PFSK-1 (cell line): Measurements from ENCODE around the gene PIK3R1.

Experiments used
- FOXP2 ChIP-seq: optimal IDR thresholded peaks from 2 replicates; pipeline ENCODE3; 2011; ENCODE audit warnings: borderline replicate concordance, control low read depth, inconsistent platforms; ENCODE audit not compliant: insufficient read depth; ENCODE audit errors: extremely low read length, extremely low read depth
- POLR2AphosphoS5 ChIP-seq: IDR thresholded peaks from 2 replicates; pipeline ENCODE4 v1.6.1; 2012; ENCODE audit warnings: low read depth, mild to moderate bottlenecking, control low read depth, low read length, moderate library complexity
- SIN3A ChIP-seq: IDR thresholded peaks from 2 replicates; pipeline ENCODE4 v1.6.1; 2012; ENCODE audit warnings: mild to moderate bottlenecking, low read length, moderate library complexity, borderline replicate concordance; ENCODE audit not compliant: insufficient read depth
- TAF1 ChIP-seq: IDR thresholded peaks from 2 replicates; pipeline ENCODE4 v1.6.1; 2012; ENCODE audit warnings: low read length, control low read depth, borderline replicate concordance; ENCODE audit not compliant: insufficient read depth
- TF ChIP-seq, protein P1 (sequence below), 2 experiments: IDR thresholded peaks; 2 replicates each; pipeline versions ENCODE4 v1.6.1 to v1.8.0; 2011 to 2012; ENCODE audit warnings: low read depth in 2 of 2, low read length in 2 of 2, control low read depth in 1 of 2, inconsistent platforms in 1 of 2, mild to moderate bottlenecking in 1 of 2, moderate library complexity in 1 of 2; ENCODE audit not compliant: insufficient read depth in 1 of 2

PIK3R1 gene

DNA sequence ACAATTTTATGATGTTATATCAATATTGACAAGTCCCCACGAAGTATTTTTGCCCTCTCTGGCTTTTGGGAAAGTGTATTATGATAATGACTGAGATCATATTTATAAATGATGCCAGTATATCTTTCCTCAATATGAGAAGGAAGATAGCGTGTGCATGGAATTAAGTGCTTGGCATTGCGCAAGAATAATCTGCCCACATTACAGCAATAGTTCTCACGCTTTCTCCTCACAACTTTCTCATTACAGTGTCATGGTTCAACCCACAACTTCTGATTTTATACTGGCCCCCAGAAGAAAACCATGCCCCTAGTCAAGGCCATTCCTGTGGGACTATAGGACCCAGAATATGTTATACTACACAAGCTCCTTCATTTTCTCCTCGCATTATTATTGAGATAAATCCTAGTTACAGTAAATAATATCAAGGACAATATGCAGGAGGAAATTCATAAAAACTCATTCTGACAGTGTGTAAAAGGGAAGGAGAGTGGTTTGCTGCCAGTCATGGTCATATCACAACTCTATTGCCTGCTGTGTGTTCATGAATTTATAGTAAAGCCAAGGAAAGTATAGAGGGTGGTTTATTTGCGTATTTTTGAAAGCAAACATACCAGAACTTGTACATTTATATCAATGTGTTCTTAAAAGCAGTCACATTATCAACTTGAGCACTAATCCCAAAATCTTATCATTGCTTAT, 114.1 kb downstream of the PIK3R1 start:
- TF ChIP-seq TAF1 (no peak), FOXP2 (no peak), POLR2AphosphoS5 (no peak), SIN3A (no peak)
- TF ChIP-seq, protein P1, sequence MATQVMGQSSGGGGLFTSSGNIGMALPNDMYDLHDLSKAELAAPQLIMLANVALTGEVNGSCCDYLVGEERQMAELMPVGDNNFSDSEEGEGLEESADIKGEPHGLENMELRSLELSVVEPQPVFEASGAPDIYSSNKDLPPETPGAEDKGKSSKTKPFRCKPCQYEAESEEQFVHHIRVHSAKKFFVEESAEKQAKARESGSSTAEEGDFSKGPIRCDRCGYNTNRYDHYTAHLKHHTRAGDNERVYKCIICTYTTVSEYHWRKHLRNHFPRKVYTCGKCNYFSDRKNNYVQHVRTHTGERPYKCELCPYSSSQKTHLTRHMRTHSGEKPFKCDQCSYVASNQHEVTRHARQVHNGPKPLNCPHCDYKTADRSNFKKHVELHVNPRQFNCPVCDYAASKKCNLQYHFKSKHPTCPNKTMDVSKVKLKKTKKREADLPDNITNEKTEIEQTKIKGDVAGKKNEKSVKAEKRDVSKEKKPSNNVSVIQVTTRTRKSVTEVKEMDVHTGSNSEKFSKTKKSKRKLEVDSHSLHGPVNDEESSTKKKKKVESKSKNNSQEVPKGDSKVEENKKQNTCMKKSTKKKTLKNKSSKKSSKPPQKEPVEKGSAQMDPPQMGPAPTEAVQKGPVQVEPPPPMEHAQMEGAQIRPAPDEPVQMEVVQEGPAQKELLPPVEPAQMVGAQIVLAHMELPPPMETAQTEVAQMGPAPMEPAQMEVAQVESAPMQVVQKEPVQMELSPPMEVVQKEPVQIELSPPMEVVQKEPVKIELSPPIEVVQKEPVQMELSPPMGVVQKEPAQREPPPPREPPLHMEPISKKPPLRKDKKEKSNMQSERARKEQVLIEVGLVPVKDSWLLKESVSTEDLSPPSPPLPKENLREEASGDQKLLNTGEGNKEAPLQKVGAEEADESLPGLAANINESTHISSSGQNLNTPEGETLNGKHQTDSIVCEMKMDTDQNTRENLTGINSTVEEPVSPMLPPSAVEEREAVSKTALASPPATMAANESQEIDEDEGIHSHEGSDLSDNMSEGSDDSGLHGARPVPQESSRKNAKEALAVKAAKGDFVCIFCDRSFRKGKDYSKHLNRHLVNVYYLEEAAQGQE (IDR thresholded peaks at IDR 0.05; ENCODE audit: insufficient read depth in 1 of 2, low read depth in 2 of 2, low read length in 2 of 2): no peak

DNA sequence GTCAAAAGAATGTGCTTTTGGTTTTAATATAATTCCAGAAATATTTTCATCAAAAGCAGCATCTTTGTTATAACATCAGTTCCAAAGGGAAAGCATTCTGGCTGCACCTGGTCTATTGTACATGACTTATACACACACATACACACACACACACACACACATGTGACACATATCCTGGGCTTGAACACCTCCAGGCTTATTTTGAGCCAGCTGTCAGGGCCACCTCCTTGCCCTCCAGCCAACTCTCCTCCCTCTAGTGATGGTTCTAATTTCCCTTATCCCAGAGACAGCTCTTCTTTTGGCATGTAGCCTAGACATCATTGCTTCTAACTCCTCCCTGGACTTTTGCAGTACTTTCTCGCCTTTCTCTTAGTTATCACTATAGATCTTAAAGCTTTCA, 115.0 kb downstream of the PIK3R1 start:
- TF ChIP-seq TAF1 (no peak), SIN3A (no peak), POLR2AphosphoS5 (no peak), FOXP2 (no peak)
- TF ChIP-seq, protein P1 (IDR thresholded peaks at IDR 0.05; ENCODE audit: insufficient read depth in 1 of 2, low read depth in 2 of 2, low read length in 2 of 2): no peak

DNA sequence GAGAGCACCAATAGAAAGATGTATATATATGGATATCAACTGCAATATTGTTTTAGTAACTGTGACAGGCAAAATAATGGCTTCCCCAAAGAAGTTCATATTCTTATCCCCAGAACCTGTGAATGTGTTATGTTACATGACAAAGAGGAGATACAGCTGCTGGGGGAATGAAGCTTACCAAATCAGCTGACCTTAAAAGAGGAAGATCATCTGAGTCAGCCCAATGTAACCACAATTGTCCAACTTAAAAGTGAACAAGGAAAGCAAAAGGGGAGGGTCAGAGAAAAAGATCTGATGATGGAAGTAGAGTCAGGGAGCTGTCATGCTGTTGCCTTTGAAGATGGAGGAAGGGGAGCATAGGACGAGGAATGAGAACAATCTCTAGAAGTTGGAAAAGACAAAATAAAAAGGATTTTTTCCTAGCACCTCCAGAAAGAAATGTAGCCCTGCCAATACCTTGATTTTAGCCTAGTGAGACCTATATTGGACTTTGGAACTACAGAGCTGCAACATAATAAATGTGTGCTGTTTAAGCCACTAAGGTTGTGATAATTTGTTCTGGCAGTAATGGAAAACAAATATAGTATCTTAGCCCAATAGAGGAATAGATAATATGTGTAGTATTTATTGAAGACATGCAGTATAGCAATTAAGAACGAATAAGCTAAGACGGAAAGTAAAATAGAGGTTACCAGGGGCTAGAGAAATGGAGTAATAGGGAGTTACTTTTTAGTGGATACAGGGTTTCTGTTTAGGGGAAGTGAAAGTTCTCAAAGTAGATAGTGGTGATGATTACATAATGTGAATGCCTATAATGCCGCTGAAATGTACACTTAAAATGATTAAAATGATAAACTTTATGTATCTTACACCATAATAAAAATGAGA, 115.9 kb downstream of the PIK3R1 start:
- TF ChIP-seq TAF1 (no peak), POLR2AphosphoS5 (no peak), FOXP2 (no peak), SIN3A (no peak)
- TF ChIP-seq, protein P1 (IDR thresholded peaks at IDR 0.05; ENCODE audit: insufficient read depth in 1 of 2, low read depth in 2 of 2, low read length in 2 of 2): no peak

DNA sequence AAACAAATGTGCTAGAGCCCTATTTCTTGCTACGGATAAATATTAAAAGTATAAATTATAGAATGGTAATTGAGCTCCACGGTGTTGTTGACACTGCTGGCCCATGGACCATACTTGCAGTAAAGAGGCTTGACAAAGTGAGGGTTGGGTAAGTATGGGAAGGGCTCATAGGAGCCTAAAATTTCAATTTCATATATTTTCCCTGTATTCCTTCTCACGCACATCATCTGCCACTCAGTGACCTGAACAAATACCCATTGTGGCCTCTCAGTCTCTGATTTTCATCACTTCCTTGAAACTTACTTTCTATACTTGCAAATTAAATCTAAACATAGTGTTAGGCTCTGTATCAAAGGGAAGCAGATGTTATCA, 116.5 kb downstream of the PIK3R1 start:
- TF ChIP-seq POLR2AphosphoS5 (no peak), SIN3A (no peak), TAF1 (no peak), FOXP2 (no peak)
- TF ChIP-seq, protein P1 (IDR thresholded peaks at IDR 0.05; ENCODE audit: insufficient read depth in 1 of 2, low read depth in 2 of 2, low read length in 2 of 2): no peak
